ENCODE results near the gene NSMF.

Gene NSMF

GRCh38 chr9:137408651-137409405 is 50.3 kb downstream of the NSMF start:
- DNase-seq, result no peak

- DNase-seq, result no peak
These were observed 51.4 kb downstream of the NSMF start for GRCh38 chr9:137407590-137408300.

GRCh38 chr9:137406876-137407589 is 52.1 kb downstream of the NSMF start:
- DNase-seq, result no peak

- no peak for DNase-seq
These were observed 52.9 kb downstream of the NSMF start for GRCh38 chr9:137406085-137406760.

- DNase-seq, result no peak
These were observed 53.5 kb downstream of the NSMF start for GRCh38 chr9:137405677-137406081.

GRCh38 chr9:137404961-137405567 is 54.1 kb downstream of the NSMF start:
- DNase-seq, result no peak

GRCh38 chr9:137403269-137403668 is 55.9 kb downstream of the NSMF start:
- DNase-seq, result no peak

GRCh38 chr9:137402746-137403145 is 56.4 kb downstream of the NSMF start:
- no peak for DNase-seq

GRCh38 chr9:137398561-137399468 is 60.3 kb downstream of the NSMF start:
- DNase-seq, result no peak

GRCh38 chr9:137397675-137398423 is 61.3 kb downstream of the NSMF start:
- DNase-seq, result no peak

Data from NCI-H446 (cell line).